T-cell (primary cell): ENCODE measurements around the gene GAP43. TPM values are rescaled to one million over a fixed set of nuclear protein-coding genes. Genes with fewer than 3 reads are reported as not detected.

ENCODE experiments used
- ATAC-seq, 4 experiments: fragments of 200-7000 bp in 3 of 4; fragments of 150-1000 bp in 1 of 4; cut with Tn5 transposase; replicated peaks in 1 of 4; 1 replicate in 3 of 4; 2 replicates in 1 of 4; pipeline ENCODE4 v1.10.0; 2021; ENCODE audit warnings: moderate library complexity in 3 of 4, mild to moderate bottlenecking in 2 of 4, moderate number of reproducible peaks in 1 of 4
- CTCF ChIA-PET, 2 donors: fragments of 300-600 bp; sonication (Branson Sonifier 250); formaldehyde crosslinking; loops; one replicate each; lab custom pipeline; 2022; ENCODE audit warnings: antibody characterized with exemption in 2 of 2; lab: Charles Lee
- POLR2A ChIA-PET, 2 donors: fragments of 300-600 bp; sonication (Branson Sonifier 250); formaldehyde crosslinking; loops; one replicate each; lab custom pipeline; 2022; ENCODE audit warnings: antibody characterized with exemption in 2 of 2; lab: Charles Lee
- DNase-seq, 35 experiments: peaks; one replicate each; pipeline versions ENCODE4 v3.0.0 to v3.0.0-alpha.2; 2013 to 2023
- H3K27ac ChIP-seq: one replicate; pipeline ENCODE4 v1.5.1; 2013; ENCODE audit warnings: low read length
- H3K27me3 ChIP-seq, 2 experiments: replicated peaks in 1 of 2; 1 replicate in 1 of 2; 2 replicates in 1 of 2; pipeline versions ENCODE4 v1.6.1 to v1.7.0; 2013; ENCODE audit warnings: low read length in 1 of 2, mixed read lengths in 1 of 2; ENCODE audit not compliant: control insufficient read depth in 2 of 2, insufficient read depth in 2 of 2; ENCODE audit errors: extremely low read depth in 1 of 2
- H3K36me3 ChIP-seq, 2 donors: 1 replicate in 1 of 2; 2 replicates in 1 of 2; pipeline versions ENCODE4 v1.6.1 to v1.7.0; 2013; ENCODE audit warnings: low read length in 1 of 2; ENCODE audit not compliant: control insufficient read depth in 2 of 2, insufficient read depth in 1 of 2; ENCODE audit errors: extremely low read depth in 1 of 2
- H3K4me1 ChIP-seq, 2 experiments: 1 replicate in 1 of 2; 2 replicates in 1 of 2; pipeline versions ENCODE4 v1.6.1 to v1.7.0; 2013; ENCODE audit warnings: low read length in 2 of 2, mixed read lengths in 1 of 2; ENCODE audit not compliant: insufficient read depth in 2 of 2, control insufficient read depth in 1 of 2; ENCODE audit errors: extremely low read depth in 1 of 2
- H3K4me3 ChIP-seq, 2 donors: 1 replicate in 1 of 2; 2 replicates in 1 of 2; pipeline versions ENCODE4 v1.5.1 to v1.7.0; 2013; ENCODE audit warnings: mild to moderate bottlenecking in 2 of 2, low read length in 1 of 2, moderate library complexity in 1 of 2; ENCODE audit not compliant: control insufficient read depth in 1 of 2; ENCODE audit errors: extremely low read depth in 1 of 2
- H3K9me3 ChIP-seq: 2 replicates; pipeline ENCODE4 v1.7.0; 2013
- H3K27ac Mint-ChIP-seq, 2 donors: one replicate each; pipeline ENCODE4 v1.8.0; 2020 to 2021; ENCODE audit warnings: mild to moderate bottlenecking in 2 of 2, mixed read lengths in 2 of 2
- H3K27me3 Mint-ChIP-seq, 2 donors: one replicate each; pipeline ENCODE4 v1.8.0; 2021 to 2022; ENCODE audit warnings: mixed read lengths in 2 of 2
- H3K36me3 Mint-ChIP-seq: one replicate; pipeline ENCODE4 v1.8.0; 2021; ENCODE audit warnings: mixed read lengths
- H3K4me1 Mint-ChIP-seq, 3 donors: one replicate each; pipeline ENCODE4 v1.8.0; 2020 to 2022; ENCODE audit warnings: mixed read lengths in 3 of 3, mild to moderate bottlenecking in 1 of 3
- H3K4me3 Mint-ChIP-seq, 3 donors: one replicate each; pipeline ENCODE4 v1.8.0; 2020 to 2022; ENCODE audit warnings: mild to moderate bottlenecking in 3 of 3, mixed read lengths in 3 of 3, moderate library complexity in 3 of 3
- H3K9me3 Mint-ChIP-seq, 3 donors: one replicate each; pipeline ENCODE4 v1.8.0; 2020 to 2022; ENCODE audit warnings: mixed read lengths in 3 of 3
- WGBS: methylation state at CpG from one replicate; pipeline ENCODE4 v1.1.5; 2013; ENCODE audit warnings: missing lambda C conversion rate; ENCODE audit not compliant: insufficient coverage; 5-methylcytosine and 5-hydroxymethylcytosine counted together
- total RNA-seq, 35 experiments: library from RNA in 6 of 35; stranded (reverse) in 6 of 35; fragments of 120-200 nt in 1 of 35; gene quantifications; one replicate each; pipeline versions ENCODE4 v1.2.1 to v1.2.4 and lab custom pipeline; 2013 to 2026

The GAP43 gene
- total RNA-seq, 5 donors from 2014 or later (not counting 1 experiment from before 2014, with no cell fraction given) = not detected

- Mint-ChIP-seq H3K27ac (no peak overlapping the region), H3K27me3 (peaks cover 5 to 24% of the 10 kb centered on the region in 2 donors), H3K36me3 (no peaks in the 10 kb centered on the region), H3K4me1 (no peaks in the 10 kb centered on the region), H3K4me3 (no peak overlapping the region), H3K9me3 (no peaks in the 10 kb centered on the region)
- CTCF ChIA-PET = interaction anchor here in 1 of 2 donors (0.5 kb wide), 1 partner anchor 537 kb away, joined by 3 read pairs; no protein-coding TSS in a partner anchor
- DNase-seq (no peak), ATAC-seq (no peak)
- Histone ChIP-seq H3K27ac (no peak overlapping the region), H3K9me3 (no peaks in the 10 kb centered on the region), H3K4me1 (no peaks in the 10 kb centered on the region), H3K4me3 (no peak overlapping the region), H3K27me3 (peaks cover 0 to 4% of the 10 kb centered on the region in 2 experiments), H3K36me3 (no peaks in the 10 kb centered on the region)
- 100% methylated on average over 3 of the region's 8 CpGs for WGBS
- POLR2A ChIA-PET = no interaction called here
Measured at GRCh38 chr3:115581362-115582135, 41.8 kb upstream of the GAP43 start.

- ChIA-PET POLR2A (interaction anchor here in 1 of 2 donors (0.6 kb wide), 1 partner anchor 755 kb away, joined by 3 read pairs; no protein-coding TSS in a partner anchor), CTCF (no interaction called here)
- no peak overlapping the region for H3K4me3 ChIP-seq
- H3K9me3 Mint-ChIP-seq = no peaks in the 10 kb centered on the region
- no peaks in the 10 kb centered on the region for H3K4me1 ChIP-seq
- no peaks in the 10 kb centered on the region for H3K36me3 Mint-ChIP-seq
- H3K27me3 Mint-ChIP-seq = peaks cover 0 to 10% of the 10 kb centered on the region in 2 donors
- ATAC-seq (no peak), DNase-seq (no peak)
- no peaks in the 10 kb centered on the region for H3K9me3 ChIP-seq
- 100% methylated on average over 3 of the region's 5 CpGs for WGBS
- H3K27ac ChIP-seq = no peak overlapping the region
- H3K4me3 Mint-ChIP-seq = no peak overlapping the region
- H3K36me3 ChIP-seq = no peaks in the 10 kb centered on the region
- H3K27me3 ChIP-seq = no peaks in the 10 kb centered on the region
- no peaks in the 10 kb centered on the region for H3K4me1 Mint-ChIP-seq
- H3K27ac Mint-ChIP-seq = no peak overlapping the region
Measured at GRCh38 chr3:115588201-115589115, 34.9 kb upstream of the GAP43 start.

- no peaks in the 10 kb centered on the region for H3K9me3 ChIP-seq
- no peak overlapping the region for H3K4me3 ChIP-seq
- ATAC-seq (no peak), DNase-seq (no peak)
- H3K4me1 ChIP-seq = no peaks in the 10 kb centered on the region
- H3K27me3 ChIP-seq = no peaks in the 10 kb centered on the region
- H3K4me1 Mint-ChIP-seq = no peaks in the 10 kb centered on the region
- no peaks in the 10 kb centered on the region for H3K36me3 ChIP-seq
- peaks cover 0 to 9% (median 4%) of the 10 kb centered on the region in 3 donors for H3K9me3 Mint-ChIP-seq
- H3K27me3 Mint-ChIP-seq = peaks cover 0 to 8% of the 10 kb centered on the region in 2 donors
- H3K27ac ChIP-seq = no peak overlapping the region
- no peaks in the 10 kb centered on the region for H3K36me3 Mint-ChIP-seq
- H3K4me3 Mint-ChIP-seq = no peak overlapping the region
- ChIA-PET CTCF (no interaction called here), POLR2A (no interaction called here)
- H3K27ac Mint-ChIP-seq = no peak overlapping the region
- WGBS = no CpG with 5 or more reads among the region's 3 CpGs
Measured at GRCh38 chr3:115590873-115591272, 32.4 kb upstream of the GAP43 start.

- Histone ChIP-seq H3K27ac (no peak overlapping the region), H3K9me3 (no peaks in the 10 kb centered on the region), H3K36me3 (no peaks in the 10 kb centered on the region), H3K4me1 (no peaks in the 10 kb centered on the region), H3K27me3 (no peaks in the 10 kb centered on the region), H3K4me3 (no peak overlapping the region)
- Mint-ChIP-seq H3K9me3 (peaks cover 0 to 9% (median 4%) of the 10 kb centered on the region in 3 donors), H3K27me3 (peaks cover 9 to 21% of the 10 kb centered on the region in 2 donors), H3K4me1 (no peaks in the 10 kb centered on the region), H3K4me3 (no peak overlapping the region), H3K36me3 (no peaks in the 10 kb centered on the region), H3K27ac (no peak overlapping the region)
- no peak for ATAC-seq
- DNase-seq = no peak
- no CpG with 5 or more reads among the region's 2 CpGs for WGBS
- CTCF ChIA-PET = no interaction called here
- POLR2A ChIA-PET = interaction anchor here in 1 of 2 donors (0.6 kb wide), 1 partner anchor 122 kb away, joined by 3 read pairs; no protein-coding TSS in a partner anchor
Measured at GRCh38 chr3:115595611-115596275, 27.6 kb upstream of the GAP43 start.

- POLR2A ChIA-PET = no interaction called here
- peaks cover 0 to 9% (median 4%) of the 10 kb centered on the region in 3 donors for H3K9me3 Mint-ChIP-seq
- ATAC-seq (no peak), DNase-seq (no peak)
- no peaks in the 10 kb centered on the region for H3K9me3 ChIP-seq
- no peak overlapping the region for H3K4me3 Mint-ChIP-seq
- H3K27ac ChIP-seq = no peak overlapping the region
- H3K4me1 Mint-ChIP-seq = no peaks in the 10 kb centered on the region
- H3K27me3 ChIP-seq = no peaks in the 10 kb centered on the region
- H3K36me3 ChIP-seq = no peaks in the 10 kb centered on the region
- H3K27me3 Mint-ChIP-seq = peaks cover 10 to 32% of the 10 kb centered on the region in 2 donors
- no peaks in the 10 kb centered on the region for H3K36me3 Mint-ChIP-seq
- no peaks in the 10 kb centered on the region for H3K4me1 ChIP-seq
- no peak overlapping the region for H3K4me3 ChIP-seq
- H3K27ac Mint-ChIP-seq = no peak overlapping the region
- CTCF ChIA-PET = no interaction called here
Measured at GRCh38 chr3:115598216-115598615, 25.1 kb upstream of the GAP43 start.

- Histone ChIP-seq H3K9me3 (no peaks in the 10 kb centered on the region), H3K36me3 (no peaks in the 10 kb centered on the region), H3K27me3 (no peaks in the 10 kb centered on the region), H3K27ac (no peak overlapping the region), H3K4me3 (no peak overlapping the region), H3K4me1 (no peaks in the 10 kb centered on the region)
- ChIA-PET CTCF (no interaction called here), POLR2A (no interaction called here)
- ATAC-seq (no peak), DNase-seq (no peak)
- H3K4me3 Mint-ChIP-seq = no peak overlapping the region
- no peaks in the 10 kb centered on the region for H3K4me1 Mint-ChIP-seq
- no peak overlapping the region for H3K27ac Mint-ChIP-seq
- H3K9me3 Mint-ChIP-seq = no peaks in the 10 kb centered on the region
- peaks cover 8 to 23% of the 10 kb centered on the region in 2 donors for H3K27me3 Mint-ChIP-seq
- no peaks in the 10 kb centered on the region for H3K36me3 Mint-ChIP-seq
- WGBS = 87% methylated on average over 2 of the region's 2 CpGs
Measured at GRCh38 chr3:115602194-115602593, 21.1 kb upstream of the GAP43 start.
